GM19035 (cell line): ENCODE data around the gene COL25A1.

Experiments
- ATAC-seq: cut with Tn5 transposase; IDR thresholded peaks from one replicate; pipeline ENCODE4 v1.9.1; 2021; ENCODE audit not compliant: unreplicated experiment

Gene COL25A1

GRCh38 chr4:109294006-109294405, 8.5 kb downstream of the COL25A1 start:
- peak; percentile 90 for ATAC-seq

GRCh38 chr4:109291707-109292238, 10.7 kb downstream of the COL25A1 start:
- no peak for ATAC-seq

GRCh38 chr4:109290918-109291317, 11.5 kb downstream of the COL25A1 start:
- no peak for ATAC-seq

GRCh38 chr4:109278594-109279031, 23.8 kb downstream of the COL25A1 start:
- peak; percentile 91 for ATAC-seq

DNA sequence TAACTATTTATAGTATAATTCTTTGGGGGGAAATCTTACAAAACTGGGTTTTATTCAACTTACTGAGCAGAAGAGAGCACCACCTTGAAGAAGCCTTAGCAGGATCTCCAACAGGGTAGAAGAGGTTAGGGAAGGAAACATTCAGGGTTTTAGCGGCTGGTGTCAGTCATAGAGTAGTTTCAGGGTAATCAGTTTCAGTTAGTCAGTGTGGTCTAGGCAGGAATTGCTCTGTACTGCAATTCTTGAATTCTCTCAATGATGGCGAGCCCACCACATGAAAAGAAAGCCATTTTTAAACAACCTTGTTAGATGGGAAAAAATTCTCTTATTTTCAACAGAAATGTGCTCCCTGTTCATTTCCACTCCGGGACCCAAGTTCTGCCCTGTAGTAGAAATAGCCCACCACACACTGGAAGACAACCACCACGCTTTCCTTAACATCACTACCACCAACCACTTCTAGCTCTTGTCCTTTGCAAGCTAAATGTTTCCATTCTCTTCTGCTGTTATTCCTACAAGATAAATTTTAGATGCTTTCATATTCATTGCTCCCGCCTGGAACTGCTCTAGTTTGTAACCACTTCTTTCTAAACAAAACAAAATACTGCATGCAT, 25.9 kb downstream of the COL25A1 start:
- ATAC-seq, result peak; percentile 76

DNA sequence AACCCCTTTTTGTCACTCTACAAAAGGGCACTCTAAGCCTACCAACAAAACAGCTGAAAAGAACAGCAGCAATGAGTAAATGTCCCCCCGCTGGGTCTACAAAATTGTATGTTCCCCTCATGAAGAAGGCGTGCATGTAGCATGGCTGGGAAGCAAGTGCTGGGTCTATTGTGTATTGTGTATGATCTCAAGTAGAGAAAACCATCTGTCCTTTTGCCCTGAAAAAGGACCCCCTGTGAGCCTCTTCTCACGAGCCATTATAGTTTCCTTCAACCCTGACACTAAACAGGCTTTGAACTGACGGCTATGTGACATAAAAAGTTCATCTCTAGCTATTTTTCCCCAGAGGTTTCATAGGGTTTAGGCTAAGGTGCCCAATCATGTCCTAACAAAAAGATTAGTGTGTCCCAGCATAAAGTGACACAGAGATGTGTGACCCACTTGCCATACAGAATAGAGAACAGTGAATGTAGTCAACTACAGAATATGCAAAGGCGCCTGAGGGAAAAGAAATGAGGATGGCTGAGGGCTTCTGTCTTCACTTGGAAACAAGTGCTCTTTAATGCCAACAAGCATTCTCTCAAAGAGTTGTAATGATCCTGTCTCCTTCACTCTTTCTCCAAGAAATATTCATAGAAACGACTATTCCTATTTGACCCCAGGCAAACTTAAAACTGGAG, 27.3 kb downstream of the COL25A1 start:
- no peak for ATAC-seq

DNA sequence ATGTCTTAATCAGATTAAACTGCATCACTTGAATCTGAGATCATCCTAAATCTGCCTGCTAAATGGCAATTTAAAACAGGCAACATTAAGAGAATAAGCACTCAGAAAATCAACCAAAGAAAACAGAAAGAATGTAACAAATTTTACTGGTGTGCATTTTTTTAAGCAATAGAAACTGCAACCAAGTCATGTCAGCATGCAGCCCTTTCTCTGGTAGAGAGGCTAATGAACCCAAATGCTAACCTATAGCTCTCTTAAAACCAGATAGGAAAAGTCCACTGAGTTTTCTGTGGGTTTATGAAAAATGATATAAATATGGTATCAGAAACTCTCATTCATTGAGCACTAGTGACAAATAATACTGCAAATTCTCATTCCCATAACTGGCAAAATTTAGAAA, 35.6 kb downstream of the COL25A1 start:
- ATAC-seq, result no peak

- no peak for ATAC-seq
Measured at GRCh38 chr4:109266236-109266635, 36.2 kb downstream of the COL25A1 start.

DNA sequence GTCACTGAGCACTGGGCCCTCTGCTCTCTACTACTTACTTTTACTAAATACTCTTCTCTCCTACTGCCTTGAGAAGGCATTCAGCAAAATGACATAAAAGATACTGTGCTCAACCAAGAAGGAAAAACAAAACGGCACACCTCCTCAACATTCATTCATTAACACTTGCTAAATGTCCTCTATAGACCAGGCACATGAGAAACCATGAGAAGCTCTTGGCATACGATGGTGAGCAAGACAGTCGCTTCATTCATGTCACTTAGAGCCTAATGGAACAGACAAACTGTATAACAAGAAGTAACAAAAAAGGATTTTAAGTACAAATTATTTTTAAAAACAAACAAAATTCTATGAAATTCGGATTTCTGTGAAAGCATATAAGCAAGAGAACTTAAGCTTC, 38.7 kb downstream of the COL25A1 start:
- no peak for ATAC-seq

- no peak for ATAC-seq
Measured at GRCh38 chr4:109256818-109257217, 45.6 kb downstream of the COL25A1 start.

- ATAC-seq, result no peak
Measured at GRCh38 chr4:109254845-109255244, 47.6 kb downstream of the COL25A1 start.

- ATAC-seq, result no peak
Measured at GRCh38 chr4:109251396-109251795, 51.1 kb downstream of the COL25A1 start.

DNA sequence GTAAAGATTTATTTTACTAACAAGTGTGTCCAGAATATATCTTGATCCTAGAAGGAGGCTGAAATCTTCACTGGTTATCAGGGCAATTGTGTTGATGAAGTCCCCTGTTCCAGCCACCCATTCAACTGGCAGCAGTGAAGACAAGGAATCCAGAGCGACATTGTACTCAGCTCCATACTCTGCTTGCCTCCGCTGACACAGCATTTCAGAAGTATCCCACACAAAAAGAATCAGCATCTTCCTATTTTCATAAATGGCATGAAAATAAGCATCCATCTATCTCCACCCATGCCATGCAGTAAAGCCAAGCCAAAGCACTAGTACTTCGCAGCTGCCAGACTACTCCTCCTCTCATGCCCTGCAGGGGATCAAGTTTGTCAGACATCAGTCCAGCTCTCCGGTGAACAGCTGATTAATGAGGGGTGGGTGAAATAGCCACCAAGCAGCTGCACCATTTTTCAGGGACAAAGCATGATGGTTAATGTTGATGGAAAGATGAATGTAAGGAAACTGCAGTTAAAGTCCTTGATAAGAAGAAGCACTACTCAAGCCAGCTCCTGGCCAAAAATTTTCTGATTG, 54.0 kb downstream of the COL25A1 start:
- ATAC-seq, result no peak

DNA sequence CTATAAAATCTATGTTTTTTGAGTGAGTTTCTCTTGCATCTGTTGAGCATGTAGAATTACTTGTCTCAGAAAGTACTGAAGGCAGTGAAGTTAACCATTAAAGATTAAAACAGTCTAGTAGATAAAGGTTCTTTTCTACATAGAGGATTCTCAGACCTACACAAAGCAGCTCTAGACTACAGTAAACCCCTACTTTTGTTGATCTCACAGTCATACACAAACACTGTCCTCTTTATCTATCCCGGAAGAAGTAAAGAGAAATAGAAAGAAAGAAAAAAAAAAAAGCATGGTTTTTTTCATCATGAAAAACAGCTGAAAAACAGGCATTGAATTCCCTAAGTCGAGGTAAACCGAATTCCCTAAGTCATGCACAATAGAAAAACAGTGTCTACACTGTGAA, 58.6 kb downstream of the COL25A1 start:
- no peak for ATAC-seq

- ATAC-seq, result no peak
Measured at GRCh38 chr4:109238746-109239145, 63.7 kb downstream of the COL25A1 start.

GRCh38 chr4:109235683-109236082, 66.8 kb downstream of the COL25A1 start:
- ATAC-seq, result no peak

DNA sequence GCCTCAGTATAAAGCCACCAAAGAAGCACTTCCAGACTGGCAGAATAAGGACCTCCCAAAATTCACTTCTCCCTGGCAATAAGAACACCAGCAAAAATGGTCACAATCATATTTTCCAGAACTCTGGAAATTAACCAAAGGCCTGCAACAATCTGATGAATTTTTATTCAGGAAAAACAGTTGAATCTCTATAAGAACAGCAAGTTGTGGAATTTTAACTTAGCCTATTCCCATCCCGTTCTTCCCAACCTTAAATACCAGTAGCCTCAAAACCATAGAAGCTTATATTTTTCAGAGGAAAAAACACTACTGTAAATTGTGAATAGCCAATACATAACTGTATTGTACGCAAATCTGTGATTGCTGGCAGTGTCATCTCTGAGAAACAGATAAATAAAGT, 67.9 kb downstream of the COL25A1 start:
- ATAC-seq, result no peak

- no peak for ATAC-seq
Measured at GRCh38 chr4:109233570-109233969, 68.9 kb downstream of the COL25A1 start.

GRCh38 chr4:109232681-109233080, 69.8 kb downstream of the COL25A1 start:
- ATAC-seq, result no peak

DNA sequence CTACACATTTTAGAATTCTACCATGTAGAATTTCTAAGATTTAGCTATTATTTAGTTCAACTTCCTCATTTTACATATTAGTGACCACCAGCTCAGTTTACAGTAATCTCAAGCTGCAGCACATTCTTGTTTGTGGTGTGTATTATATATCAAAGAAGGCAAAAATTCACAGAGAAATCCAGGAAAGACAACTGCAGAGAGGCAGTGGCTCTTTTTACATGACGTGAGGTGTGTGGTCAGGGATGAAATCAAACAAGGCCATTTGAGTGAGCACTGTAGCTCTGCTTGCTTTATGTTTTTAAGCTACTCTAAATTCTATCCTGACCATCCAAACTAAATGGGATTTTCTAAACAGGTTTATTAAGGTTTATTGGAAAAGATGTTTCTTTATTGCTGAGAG, 71.1 kb downstream of the COL25A1 start:
- ATAC-seq, result no peak

GRCh38 chr4:109229028-109229427, 73.4 kb downstream of the COL25A1 start:
- no peak for ATAC-seq

GRCh38 chr4:109218288-109218687, 84.2 kb downstream of the COL25A1 start:
- ATAC-seq, result no peak
